Right lobe of liver (tissue), 6 donors: Measurements from ENCODE around the gene DYNLT2. TPM values are rescaled to one million over a fixed set of nuclear protein-coding genes. Genes with fewer than 3 reads are reported as not detected.

ENCODE experiments used
- ATAC-seq, 4 donors: fragments of 200-7000 bp; cut with Tn5 transposase; one replicate each; pipeline ENCODE4 v1.9.1; 2020; ENCODE audit warnings: mild to moderate bottlenecking in 4 of 4, moderate library complexity in 4 of 4
- DNase-seq, 3 donors: peaks; one replicate each; pipeline ENCODE4 v3.0.0-alpha.2; 2020
- H3K27ac ChIP-seq, 3 donors: fragments of 200-600 bp; one replicate each; pipeline ENCODE4 v1.8.0; 2022
- H3K27me3 ChIP-seq, 2 donors: fragments of 200-600 bp; one replicate each; pipeline ENCODE4 v1.8.0; 2022
- H3K36me3 ChIP-seq, 4 donors: fragments of 200-600 bp; sonication (generic) in 1 of 4; one replicate each; pipeline versions ENCODE4 v1.5.1 to v1.8.0; 2017 to 2022; ENCODE audit warnings: control low read depth in 1 of 4
- H3K4me1 ChIP-seq, 4 donors: fragments of 200-600 bp; sonication (generic) in 1 of 4; one replicate each; pipeline versions ENCODE4 v1.5.1 to v1.8.0; 2017 to 2022; ENCODE audit warnings: control low read depth in 1 of 4
- H3K4me3 ChIP-seq, 3 donors: fragments of 200-600 bp; one replicate each; pipeline ENCODE4 v1.8.0; 2022
- H3K9me3 ChIP-seq, 4 donors: fragments of 200-600 bp; sonication (generic) in 1 of 4; one replicate each; pipeline versions ENCODE4 v1.5.1 to v1.8.0; 2017 to 2022; ENCODE audit warnings: control low read depth in 1 of 4
- POLR2A ChIP-seq: fragments of 450-650 bp; IDR thresholded peaks from one replicate; pipeline ENCODE4 v1.6.1; 2017; ENCODE audit warnings: antibody characterized with exemption, mild to moderate bottlenecking
- WGBS: methylation state at CpG from one replicate; pipeline ENCODE4 v1.1.6; 2018; ENCODE audit warnings: low coverage, low lambda C conversion rate; ENCODE audit not compliant: insufficient coverage; ENCODE audit errors: missing lambda C conversion rate; 5-methylcytosine and 5-hydroxymethylcytosine counted together
- intact Hi-C, 2 donors: fragments of 100-400 bp; cut with DNase I; formaldehyde crosslinking; loops; one replicate each; pipeline versions ENCODE4 v1.11.2 to v1.14.1; 2022
- total RNA-seq, 6 experiments: library from RNA; depleted of rRNA in 2 of 6; stranded (reverse); fragments of >200 nt in 2 of 6; fragmentation: NEBNext Ultra II Directional in 3 of 6; extraction: Animal tissue kit (Norgen Biotek cat#: 25700) in 3 of 6; gene quantifications; one replicate each; pipeline versions ENCODE4 v1.1.0 to v1.2.4, GENCODE V29; 2016 to 2023
- TF ChIP-seq, protein P1 (sequence below), 4 donors: fragments of 200-600 bp in 3 of 4; fragments of 450-650 bp in 1 of 4; IDR thresholded peaks; one replicate each; pipeline versions ENCODE4 v1.5.1 to v1.8.0; 2016 to 2022; ENCODE audit warnings: antibody characterized with exemption in 4 of 4, mild to moderate bottlenecking in 2 of 4
- donor health status: DM: no; HTN: yes; CAD: no.
- donor health status: DM: no; HTN: no; CAD: no.
- donor health status: DM: no; HTN: no; CAD: no.
- donor health status: DM: no; HTN: yes; CAD: no.
- donor health status: DM: no; HTN: yes; CAD: no.

Gene DYNLT2
- total RNA-seq, 6 experiments from 2014 or later: 0.43 to 0.82 (median 0.68) TPM

DNA sequence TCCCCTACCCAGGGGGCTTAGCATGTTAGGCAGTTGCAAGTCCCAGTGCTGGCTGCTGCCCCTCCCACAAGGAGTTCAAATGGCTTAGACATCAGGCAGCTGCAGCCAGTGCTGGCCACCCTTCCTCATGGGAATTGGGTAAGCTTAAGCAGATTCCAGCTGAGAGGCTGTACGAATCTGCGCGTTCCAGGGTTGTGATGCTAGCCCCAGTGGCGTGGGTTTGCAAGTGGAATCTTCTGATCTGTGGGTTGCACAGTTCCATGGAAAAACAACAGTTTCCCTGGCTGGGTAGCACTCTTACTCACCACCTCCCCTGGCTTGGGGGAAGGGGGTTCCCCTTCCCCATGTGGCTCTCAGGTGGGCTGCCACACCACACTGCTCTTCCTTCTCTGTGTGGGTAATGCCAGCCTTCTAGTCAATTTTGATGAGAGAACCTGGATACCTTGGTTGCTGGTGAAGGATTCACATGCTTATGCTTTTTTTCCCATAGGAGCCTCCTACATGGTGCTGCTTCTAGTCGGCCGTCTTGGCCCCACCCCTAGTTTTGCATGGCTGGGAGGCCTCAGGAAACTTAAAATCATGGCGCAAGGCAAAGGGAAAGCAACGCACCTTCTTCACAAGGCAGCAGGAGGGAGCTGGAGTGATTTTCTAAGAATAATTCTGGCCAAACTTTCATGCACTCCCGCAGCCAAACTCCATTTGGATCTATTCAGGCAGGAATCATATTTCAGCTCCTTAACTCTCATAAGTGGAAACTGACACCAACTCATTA lies 13.0 kb downstream of the DYNLT2 start:
- H3K27me3 ChIP-seq: no peaks in the 10 kb centered on the region
- DNase-seq: no peak
- intact Hi-C loops: no loop called here
- TF ChIP-seq, protein P1, sequence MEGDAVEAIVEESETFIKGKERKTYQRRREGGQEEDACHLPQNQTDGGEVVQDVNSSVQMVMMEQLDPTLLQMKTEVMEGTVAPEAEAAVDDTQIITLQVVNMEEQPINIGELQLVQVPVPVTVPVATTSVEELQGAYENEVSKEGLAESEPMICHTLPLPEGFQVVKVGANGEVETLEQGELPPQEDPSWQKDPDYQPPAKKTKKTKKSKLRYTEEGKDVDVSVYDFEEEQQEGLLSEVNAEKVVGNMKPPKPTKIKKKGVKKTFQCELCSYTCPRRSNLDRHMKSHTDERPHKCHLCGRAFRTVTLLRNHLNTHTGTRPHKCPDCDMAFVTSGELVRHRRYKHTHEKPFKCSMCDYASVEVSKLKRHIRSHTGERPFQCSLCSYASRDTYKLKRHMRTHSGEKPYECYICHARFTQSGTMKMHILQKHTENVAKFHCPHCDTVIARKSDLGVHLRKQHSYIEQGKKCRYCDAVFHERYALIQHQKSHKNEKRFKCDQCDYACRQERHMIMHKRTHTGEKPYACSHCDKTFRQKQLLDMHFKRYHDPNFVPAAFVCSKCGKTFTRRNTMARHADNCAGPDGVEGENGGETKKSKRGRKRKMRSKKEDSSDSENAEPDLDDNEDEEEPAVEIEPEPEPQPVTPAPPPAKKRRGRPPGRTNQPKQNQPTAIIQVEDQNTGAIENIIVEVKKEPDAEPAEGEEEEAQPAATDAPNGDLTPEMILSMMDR (IDR thresholded peaks at IDR 0.05): no peak
- no peak for TF ChIP-seq POLR2A
- no peak overlapping the region for H3K4me3 ChIP-seq
- H3K27ac ChIP-seq: no peak overlapping the region
- no peaks in the 10 kb centered on the region for H3K9me3 ChIP-seq
- no peaks in the 10 kb centered on the region for H3K4me1 ChIP-seq
- no peak for ATAC-seq
- no peaks in the 10 kb centered on the region for H3K36me3 ChIP-seq
- 77% methylated on average over 5 of the region's 9 CpGs for WGBS

DNA sequence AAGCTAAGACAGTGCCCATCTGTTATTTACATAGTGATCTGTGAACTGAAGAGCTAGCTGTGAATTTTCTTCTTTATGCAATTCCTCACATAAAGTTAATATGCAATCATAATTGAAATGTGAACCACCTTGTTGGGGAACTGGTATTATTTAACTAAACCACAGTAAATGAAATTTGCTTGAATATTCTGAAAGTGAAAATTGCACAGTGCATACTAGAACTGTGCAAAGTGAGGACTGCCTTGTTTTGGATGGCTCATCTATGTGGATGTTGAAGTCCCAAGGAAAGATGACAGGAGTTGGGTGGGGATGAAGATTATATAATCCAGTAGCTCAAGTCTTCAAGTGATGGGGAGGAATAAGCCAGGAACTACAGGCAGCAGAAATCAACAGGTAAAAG lies 21.4 kb downstream of the DYNLT2 start:
- no peaks in the 10 kb centered on the region for H3K9me3 ChIP-seq
- DNase-seq: no peak
- H3K4me3 ChIP-seq: no peak overlapping the region
- no peaks in the 10 kb centered on the region for H3K27me3 ChIP-seq
- no peaks in the 10 kb centered on the region for H3K4me1 ChIP-seq
- TF ChIP-seq, protein P1 (IDR thresholded peaks at IDR 0.05): no peak
- TF ChIP-seq POLR2A: no peak
- no peaks in the 10 kb centered on the region for H3K36me3 ChIP-seq
- no peak for ATAC-seq
- intact Hi-C loops: no loop called here
- H3K27ac ChIP-seq: no peak overlapping the region

DNA sequence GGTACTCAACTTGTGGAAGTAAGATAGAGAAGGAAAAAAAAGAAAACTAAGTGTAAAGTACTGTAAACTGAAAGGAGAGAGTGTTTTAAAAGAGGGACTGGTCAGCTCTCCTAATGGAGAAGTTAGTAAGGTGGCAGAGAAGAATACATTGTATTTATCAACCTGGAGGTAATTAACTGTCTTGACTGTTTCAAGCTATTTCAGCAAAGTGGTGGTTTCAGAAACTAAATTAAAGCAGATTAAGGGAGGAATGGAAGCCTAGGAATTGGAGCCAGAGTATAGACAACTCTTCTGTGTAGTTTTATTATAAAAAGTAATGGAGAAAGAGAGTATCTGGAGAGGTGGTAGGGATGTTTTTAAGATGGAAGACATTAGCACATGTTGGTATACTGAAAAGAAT lies 24.4 kb downstream of the DYNLT2 start:
- no peak overlapping the region for H3K27ac ChIP-seq
- H3K36me3 ChIP-seq: no peaks in the 10 kb centered on the region
- intact Hi-C loops: no loop called here
- H3K4me1 ChIP-seq: peaks cover 0 to 9% (median 2%) of the 10 kb centered on the region in 4 donors
- no peak overlapping the region for H3K4me3 ChIP-seq
- DNase-seq (no peak), ATAC-seq (no peak)
- no peaks in the 10 kb centered on the region for H3K27me3 ChIP-seq
- TF ChIP-seq POLR2A: no peak
- TF ChIP-seq, protein P1 (IDR thresholded peaks at IDR 0.05): no peak
- H3K9me3 ChIP-seq: no peaks in the 10 kb centered on the region

DNA sequence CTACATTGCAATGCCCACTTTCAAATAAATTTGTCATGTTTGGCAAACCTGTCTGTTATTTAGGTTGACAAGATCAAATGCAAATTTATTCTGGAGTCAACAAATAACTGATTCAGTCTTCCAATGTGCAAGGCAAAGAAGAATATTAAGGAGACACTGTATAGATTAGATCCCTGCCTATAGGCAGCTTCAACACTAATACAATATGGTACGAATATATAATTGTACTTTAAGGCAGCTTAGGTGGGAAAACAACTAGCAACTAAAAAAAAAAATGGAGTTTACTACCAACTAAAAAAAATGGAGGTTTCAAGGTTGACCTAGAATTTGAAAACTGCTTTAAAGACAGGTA lies 25.3 kb downstream of the DYNLT2 start:
- ATAC-seq: no peak
- Histone ChIP-seq H3K27me3 (no peaks in the 10 kb centered on the region), H3K36me3 (no peaks in the 10 kb centered on the region), H3K27ac (no peak overlapping the region), H3K4me3 (no peak overlapping the region), H3K4me1 (peaks cover 0 to 19% (median 7%) of the 10 kb centered on the region in 4 donors), H3K9me3 (no peaks in the 10 kb centered on the region)
- DNase-seq: no peak
- 100% methylated on average over 1 of the region's 1 CpG for WGBS
- intact Hi-C loops: no loop called here
- TF ChIP-seq, protein P1 (IDR thresholded peaks at IDR 0.05): no peak
- no peak for TF ChIP-seq POLR2A
